ENCODE measurements around the gene JCHAIN. TPM values are rescaled to one million over a fixed set of nuclear protein-coding genes. Genes with fewer than 3 reads are reported as not detected.
"Not testable (repeated sequence)": the region's sequence is repeated elsewhere in the genome, so short reads cannot be mapped to it uniquely, and the experiment has no call there.

The JCHAIN gene
- under 0.01 TPM for total RNA-seq

DNA sequence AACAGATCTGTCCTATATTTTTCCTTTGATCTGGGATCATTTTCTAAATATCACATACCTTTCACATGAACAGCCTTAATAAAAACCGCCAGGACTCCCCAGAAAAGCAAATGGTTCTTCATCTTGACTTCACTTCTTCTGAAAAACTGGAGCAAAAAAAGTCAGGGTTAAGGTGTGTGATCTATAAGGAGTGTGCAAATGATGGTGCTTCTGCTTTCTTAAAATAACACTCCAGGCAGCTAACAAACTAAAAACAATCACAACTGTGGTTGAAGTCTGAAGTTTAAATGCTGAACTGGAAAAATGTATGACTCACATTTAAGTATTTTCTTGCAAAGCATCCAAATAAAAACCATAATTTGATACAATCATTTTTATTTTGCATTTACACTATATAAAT is at the start of gene JCHAIN:
JCHAIN (minus strand) TSS at position 140 of the 400 bp plus-strand sequence; CDS start at position 122, 18 bp downstream.
- DNase-seq (ENCODE audit: low spot score in 2 of 2) (no peak), FAIRE-seq (no peak)

DNA sequence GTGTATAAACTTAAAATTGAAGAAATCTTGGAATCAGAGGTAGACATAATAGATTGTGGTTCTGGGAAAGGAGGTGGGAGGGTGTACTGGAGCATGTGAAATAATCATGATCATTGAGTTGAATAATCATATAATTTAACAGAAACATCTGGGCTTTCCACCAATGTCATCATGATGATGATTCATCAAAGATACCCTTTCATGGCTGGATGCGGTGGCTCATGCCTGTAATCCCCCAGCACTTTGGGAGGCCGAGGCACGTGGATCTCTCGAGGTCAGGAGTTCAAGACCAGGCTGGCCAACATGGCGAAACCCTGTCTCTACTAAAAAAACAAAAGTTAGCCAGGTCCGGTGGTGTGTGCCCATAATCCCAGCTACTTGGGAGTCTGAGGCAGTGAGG is 48.8 kb upstream of the JCHAIN start:
- FAIRE-seq, result no peak
- DNase-seq (ENCODE audit: low spot score in 2 of 2), result no peak

DNA sequence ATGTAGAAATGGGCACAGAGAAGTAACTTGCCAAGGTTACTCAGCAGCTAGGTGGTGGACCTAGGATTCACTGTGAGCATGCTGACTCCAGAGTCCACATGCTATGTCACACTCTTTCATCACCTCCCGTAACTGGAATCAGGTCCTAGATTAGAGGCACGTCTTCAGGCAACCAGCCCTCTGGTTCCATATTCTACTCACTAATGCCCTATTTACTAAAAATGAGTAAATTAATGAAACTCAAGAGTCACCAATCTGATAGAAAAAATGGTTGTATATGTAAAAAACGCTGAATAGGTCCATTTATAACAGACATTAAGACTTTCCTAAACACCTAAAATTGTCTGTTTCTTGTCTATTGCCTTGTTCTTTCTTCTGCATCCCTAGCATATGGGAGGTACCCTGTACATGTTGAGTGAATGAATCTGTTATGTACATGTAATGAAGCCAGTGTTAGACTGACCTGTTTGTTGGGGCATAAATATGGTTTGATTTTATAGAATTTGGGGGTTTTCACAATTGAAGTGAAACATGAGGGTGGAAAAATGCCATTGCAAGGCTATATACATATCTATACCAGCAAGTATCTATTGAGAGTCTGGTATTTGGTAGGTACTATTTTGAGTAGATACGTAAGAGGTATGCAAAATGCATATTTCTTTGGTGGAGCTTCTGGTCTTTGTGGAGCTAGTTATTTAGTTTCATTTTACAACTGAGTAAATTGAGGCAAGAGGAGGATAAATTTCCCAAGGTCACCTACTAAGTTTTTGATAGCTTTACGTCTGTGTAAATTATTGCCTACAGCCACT is 48.0 kb upstream of the JCHAIN start:
- FAIRE-seq (no peak), DNase-seq (ENCODE audit: low spot score in 2 of 2) (no peak)

DNA sequence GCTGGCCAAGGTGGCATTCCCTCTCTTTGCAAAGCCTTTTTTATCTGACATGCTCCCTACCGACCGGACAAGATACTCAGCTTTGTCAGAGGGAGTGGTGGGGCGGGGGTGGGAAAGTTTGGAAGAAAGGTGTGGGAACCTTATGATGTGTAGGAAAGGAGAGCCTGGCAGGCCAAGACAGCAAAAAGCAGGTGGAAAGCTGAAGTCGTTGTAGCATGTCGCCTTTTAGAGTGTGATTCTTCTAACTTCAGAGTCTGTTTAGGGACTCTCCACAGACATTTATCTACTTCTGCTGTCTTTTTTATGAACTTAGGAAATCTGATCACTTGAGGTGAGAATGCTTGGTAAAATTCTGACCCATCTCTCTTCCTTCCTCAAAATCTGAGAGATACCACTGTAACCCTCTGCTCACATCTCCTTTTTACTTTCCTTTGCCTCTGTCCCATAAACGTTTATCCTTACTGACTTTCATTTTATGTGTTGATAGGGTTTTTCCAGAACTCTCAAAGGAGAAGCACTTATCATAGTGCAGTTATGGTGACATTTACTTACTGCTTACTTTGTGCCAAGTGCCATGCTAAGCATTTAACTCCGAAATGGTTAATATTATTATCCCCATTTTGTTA is 47.3 kb upstream of the JCHAIN start:
- FAIRE-seq (no peak), DNase-seq (ENCODE audit: low spot score in 2 of 2) (no peak)

DNA sequence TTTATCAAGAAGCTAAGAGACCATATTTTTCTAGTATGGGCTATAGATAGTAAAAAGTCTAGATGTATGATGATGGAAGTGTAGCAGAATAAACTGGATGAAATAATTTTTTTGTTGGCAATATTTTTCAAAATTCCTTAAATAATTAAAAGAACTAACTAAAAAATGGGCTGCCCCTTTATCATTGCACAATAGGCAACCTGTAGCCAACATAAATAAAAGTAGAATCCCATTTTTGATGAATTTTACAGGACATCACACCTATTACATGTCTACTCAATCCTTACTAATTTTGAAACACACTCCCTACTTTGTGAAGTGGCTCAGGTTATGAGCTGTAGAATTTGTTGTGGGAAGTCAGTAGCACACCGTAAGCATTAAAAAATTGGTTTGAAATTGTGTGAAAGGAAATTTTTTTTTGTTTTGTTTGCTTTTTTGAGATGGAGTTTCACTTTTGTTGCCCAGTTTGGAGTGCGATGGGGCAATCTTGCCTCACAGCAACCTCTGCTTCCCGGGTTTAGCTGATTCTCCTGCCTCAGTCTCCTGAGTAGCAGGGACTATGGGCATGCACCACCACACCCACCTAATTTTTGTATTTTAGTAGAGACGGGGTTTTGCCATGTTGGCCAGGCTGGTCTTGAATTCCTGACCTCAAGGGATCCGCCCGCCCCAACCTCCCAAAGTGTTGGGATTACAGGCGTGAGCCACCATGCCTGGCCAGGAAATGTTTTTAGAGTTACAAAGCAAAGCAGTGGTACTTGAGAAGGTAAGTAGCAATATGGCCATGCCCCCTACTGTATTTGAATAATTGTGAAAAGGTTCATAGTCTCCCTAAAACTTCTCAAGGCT is 46.5 kb upstream of the JCHAIN start:
- FAIRE-seq (no peak), DNase-seq (ENCODE audit: low spot score in 2 of 2) (no peak)

DNA sequence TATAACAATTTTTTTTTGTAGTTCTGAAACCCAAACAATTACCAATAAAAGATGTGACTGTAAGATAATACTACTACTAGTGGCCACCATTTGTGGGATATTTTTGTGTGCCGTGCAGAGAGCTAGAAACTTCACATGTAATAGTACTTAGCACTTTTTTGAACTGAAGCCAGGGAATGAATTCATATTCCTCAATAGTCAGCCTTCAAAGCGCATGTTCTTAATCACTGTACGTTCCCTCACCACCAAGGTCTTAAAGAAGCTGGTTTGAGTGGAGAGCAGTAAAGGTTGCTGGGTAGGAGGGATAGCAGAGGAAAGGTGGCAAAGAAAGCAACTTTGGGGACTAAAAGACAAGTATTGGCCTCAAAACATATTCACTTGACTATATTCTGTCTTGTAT is 45.8 kb upstream of the JCHAIN start:
- FAIRE-seq, result no peak
- DNase-seq (ENCODE audit: low spot score in 2 of 2), result no peak

DNA sequence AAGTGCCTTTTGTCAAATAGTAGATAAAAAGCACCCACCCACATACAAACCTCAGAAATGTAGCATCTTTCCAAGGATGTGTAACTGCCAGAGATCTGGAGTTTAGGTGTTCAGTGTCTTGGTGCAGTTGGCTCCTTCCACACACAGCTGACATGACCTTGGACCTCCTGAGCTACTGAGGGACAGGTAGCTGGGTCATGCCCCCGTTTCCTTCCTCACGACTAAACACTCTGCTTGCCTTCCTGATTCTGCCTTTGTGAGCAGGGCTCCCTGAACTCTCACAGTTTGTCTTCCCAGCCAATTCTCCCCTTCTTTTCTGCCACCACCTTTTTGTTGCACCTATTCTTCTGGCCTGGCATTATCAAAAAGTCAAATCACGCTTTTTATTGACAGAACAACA is 45.3 kb upstream of the JCHAIN start:
- DNase-seq (ENCODE audit: low spot score in 2 of 2) (no peak), FAIRE-seq (no peak)

DNA sequence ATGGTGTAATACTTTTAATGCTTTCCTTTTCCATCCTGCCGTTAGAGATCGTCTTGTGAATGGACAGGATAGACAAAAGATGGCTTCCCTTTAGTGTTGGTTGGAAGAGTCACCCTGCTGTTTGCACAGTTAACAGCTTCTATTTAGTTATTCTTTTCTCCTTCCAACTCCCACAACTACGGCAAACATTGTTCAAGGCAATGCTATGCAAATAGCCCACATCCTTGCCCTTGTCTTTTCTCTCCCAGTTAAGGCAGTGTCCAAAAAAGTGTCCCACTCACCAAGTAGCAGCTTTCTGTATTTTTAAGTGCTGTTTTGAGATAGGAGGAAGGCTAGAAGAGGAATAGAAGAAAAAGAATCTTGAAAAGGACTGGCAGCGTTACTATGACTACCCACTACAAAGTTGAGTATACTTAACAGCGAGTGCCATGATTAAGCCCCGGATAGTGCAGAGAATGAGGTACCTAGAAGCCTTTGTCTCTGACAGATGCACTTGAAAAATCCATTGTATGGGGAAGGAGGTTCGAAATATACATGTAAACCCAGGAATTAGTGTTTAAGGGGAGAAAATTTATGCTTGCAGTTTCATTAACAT is 43.4 kb upstream of the JCHAIN start:
- no peak for FAIRE-seq
- DNase-seq (ENCODE audit: low spot score in 2 of 2), result no peak

DNA sequence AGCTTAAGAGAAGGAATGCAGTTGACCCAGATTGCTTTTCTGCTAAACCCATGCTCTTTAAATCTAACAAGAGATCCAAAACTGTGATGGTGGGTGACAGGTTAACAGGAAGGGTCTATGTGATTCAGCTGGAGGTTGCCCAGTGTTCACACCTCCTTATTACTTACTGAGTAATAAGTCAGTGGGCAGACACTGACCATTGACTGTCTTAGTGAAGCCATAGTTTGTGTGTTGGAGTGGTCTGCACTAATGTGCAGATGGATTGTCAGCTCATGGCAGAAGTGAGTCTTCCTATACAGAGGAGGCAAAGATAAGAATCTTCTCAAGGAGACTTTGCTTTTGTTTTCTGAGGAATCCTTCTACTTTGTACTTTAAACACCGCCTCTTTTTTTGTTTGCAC is 40.2 kb upstream of the JCHAIN start:
- DNase-seq (ENCODE audit: low spot score in 2 of 2) (no peak), FAIRE-seq (no peak)

DNA sequence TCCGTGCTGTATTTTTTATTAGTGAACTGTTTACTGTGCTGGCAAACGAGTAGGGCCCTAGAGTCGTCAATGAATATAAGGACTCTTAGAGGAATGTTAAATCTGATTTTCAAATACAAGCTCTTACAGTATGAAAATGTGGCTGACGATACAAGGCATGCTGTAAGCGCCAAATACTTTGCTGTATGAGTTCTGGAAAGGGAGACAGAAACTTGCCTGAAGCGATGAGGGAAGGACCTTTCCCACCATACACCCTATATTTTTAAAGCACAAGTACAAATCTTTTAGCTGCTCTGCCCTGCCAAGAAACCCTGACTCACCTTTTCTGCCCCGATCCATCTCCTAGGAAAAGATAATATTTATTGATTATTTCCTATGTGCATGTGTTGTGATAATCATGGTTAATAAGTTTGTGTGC is 39.7 kb upstream of the JCHAIN start:
- FAIRE-seq, result no peak
- DNase-seq (ENCODE audit: low spot score in 2 of 2), result no peak

DNA sequence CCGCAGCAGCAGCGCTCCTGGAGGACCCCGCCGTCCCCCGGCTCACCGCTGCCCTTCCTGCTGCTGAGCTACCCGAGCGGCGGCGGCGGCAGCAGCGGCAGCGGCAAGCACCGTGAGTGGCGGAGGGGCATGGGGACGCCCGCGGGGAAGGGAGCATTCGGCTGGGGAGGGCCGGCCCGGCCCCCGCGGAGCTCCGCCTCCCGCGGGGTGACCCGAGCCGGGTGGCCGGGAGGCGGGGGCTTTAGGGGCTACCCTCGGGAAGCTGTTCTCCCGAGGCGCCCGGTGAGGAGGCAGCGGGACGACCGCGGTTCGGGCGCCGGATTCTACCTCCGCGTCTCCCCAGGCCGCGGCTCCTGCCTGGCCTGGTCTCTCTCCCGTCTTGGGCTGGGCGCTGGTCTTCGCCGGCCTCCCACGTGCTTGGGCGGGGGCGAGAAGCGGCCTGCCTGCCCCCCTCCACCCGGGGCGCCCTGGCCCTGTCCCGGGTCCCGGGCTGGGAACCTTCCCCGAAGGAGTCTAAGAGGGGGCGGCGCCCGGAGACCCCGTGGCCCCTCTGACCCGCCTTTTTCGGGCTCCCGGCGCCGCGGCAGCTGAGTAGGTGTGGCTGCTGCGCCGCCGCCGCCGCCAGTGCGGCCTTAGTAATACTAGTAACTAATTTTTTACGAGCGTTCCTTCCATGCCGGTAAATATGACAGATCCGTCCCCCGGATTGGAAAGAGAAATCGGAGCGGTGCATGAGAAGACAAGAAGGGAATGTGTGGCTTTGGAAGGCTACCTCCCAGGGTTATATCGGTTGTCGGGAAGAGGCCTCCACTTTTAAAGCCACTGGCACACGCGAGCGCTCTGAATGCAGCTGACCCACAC is 39.1 kb upstream of the JCHAIN start:
- FAIRE-seq (no peak), DNase-seq (ENCODE audit: low spot score in 2 of 2) (peak; percentile 81)

DNA sequence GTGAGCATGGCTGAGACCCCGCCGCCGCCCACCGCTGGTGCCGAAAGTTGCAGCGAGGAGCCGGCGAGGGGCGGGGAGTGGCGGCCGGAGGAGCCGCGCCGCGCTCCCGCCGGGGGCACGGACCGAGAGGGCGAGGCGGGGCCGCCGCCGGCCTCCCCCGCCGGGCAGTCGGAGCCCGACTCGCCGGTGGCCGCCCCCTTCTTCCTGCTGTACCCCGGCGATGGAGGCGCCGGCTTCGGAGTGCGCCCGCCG is 38.5 kb upstream of the JCHAIN start:
- DNase-seq (ENCODE audit: low spot score in 2 of 2), result no peak
- FAIRE-seq, result no peak

DNA sequence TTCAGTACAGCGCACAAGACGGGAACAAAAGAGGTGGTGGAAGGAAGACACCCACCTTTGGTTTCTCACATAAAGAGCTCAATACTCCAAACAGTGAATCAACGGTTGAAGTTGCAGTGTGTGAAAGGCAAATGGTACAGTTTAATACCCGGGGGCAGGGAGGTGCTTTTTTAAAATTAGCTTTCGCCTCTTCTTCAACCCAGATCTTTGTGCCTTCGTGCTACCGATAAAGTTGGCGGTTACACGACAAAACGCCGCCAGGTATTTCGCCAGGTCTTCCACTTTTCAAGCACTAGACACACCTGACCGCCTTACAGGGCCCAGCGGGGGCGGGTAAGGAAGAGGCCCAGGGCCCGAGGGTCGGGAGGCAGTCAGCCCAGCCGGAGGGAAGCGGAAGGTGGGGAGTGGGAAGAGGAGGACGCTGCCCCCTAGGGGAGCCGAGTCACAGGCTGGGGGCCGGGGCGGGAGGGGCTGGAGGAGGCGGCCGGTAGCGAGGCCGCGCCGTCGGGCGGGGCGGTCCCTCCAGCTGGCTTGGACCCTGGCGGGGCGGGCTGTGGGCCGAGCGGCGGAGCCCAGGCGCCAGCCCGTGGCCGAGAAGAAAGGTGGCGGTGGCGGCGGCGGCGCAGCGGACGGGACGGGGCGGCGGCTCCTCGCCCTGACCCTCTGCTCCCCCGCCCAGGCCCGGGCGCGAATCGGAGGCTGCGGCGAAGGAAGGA is 38.1 kb upstream of the JCHAIN start:
- no peak for FAIRE-seq

DNA sequence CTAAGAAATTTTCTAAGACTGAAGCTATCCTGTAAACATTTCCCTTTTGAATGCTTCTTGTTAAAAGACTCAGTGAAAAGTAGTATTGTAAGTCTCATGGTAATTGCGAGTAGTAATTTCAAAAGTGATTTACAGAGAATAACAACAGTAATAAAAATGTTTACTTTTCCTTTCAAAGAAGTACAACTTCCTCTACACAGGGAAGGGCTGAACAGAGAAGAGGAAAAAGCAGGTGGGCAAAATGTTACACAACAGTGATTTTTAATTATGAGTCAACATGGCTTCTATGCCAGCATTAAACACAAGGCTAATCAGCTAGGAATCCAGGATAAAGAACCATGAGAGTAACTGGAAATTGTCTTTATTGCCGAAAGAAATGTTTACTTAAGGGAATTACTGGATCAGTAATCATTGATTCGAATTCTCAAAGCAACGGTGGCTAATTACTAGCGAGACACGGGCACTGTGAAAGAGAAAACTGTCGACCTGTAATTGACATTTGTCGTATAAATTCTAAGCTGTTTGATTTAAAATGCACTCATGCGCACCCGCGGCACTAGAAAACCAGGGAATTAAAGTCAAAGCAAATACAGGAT is 37.4 kb upstream of the JCHAIN start:
- FAIRE-seq, result no peak
- no peak for DNase-seq (ENCODE audit: low spot score in 2 of 2)

More for the DNA sequence above, 38.1 kb upstream of the JCHAIN start:
- DNase-seq (ENCODE audit: low spot score in 2 of 2), result peak; percentile 80 to 82

DNA sequence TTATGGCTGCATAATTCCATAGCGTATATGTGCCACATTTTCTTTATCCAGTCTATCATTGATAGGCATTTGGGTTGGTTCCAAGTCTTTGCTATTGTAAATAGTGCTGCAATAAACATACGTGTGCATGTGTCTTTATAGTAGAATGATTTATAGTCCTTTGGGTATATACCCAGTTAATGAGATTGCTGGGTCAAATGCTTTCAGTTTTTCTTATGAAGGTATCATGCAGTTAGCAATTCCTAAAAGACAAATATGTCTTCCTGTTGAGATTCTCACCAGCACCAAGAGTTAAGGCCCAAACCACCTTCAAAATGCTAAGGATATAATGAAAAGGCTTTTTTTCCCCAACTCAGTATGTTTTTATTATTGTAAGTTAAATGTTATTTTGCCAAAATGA is 36.3 kb upstream of the JCHAIN start:
- DNase-seq (ENCODE audit: low spot score in 2 of 2); FAIRE-seq: not testable (repeated sequence)

DNA sequence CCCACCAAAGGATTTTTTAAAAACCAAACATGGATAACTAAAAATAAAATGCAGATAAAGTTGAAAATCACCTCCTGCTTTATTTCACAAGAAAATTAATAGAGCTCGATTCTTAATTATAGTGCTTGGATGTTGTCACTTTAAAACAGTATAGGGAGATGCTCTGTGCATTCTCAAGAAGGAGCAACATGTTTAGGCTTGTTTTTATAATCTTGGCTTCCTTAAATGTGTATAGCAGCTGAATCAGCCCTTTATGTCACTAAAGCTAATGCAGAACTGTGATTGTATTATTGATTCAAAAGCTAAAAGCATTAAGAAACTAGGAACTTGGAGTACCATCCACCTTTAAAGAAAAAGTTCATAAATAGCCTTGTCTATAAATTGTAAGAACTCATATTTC is 35.0 kb upstream of the JCHAIN start:
- FAIRE-seq, result no peak
- DNase-seq (ENCODE audit: low spot score in 2 of 2), result no peak

DNA sequence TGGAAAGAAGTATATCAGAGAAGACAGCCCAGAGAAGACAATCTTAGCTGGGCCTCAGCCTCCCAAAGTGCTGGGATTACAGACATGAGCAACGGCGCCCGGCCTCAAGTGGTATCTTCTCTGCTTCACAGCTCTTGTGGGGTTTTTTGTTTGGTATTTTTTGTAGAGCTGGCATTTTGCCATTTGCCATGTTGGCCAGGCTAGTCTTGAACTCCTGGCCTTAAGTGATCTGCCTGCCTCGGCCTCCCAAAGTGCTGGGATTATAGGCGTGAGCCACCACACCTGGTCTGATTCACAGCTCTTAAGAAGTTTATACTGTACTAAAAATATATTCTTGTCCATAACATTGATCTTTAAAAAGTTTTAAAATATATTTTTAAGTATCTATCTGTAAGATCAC is 34.4 kb upstream of the JCHAIN start:
- no peak for FAIRE-seq
- no peak for DNase-seq (ENCODE audit: low spot score in 2 of 2)

DNA sequence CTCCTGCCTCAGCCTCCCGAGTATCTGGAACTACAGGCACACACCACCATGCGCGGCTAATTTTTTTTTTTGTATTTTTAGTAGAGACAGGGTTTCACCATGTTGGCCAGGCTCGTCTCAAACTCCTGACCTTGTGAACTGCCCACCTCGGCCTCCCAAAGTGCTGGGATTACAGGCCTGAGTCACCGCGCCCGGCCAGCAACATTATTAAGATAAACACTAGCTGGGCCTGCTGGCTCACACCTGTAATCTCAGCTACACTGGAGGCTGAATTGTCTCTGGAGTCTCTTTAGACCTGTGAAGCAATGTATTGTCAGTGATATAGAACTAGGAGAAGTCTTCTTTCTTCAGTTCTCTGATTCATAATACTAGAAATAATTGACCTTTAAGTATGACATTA is 32.1 kb upstream of the JCHAIN start:
- DNase-seq (ENCODE audit: low spot score in 2 of 2); FAIRE-seq: not testable (repeated sequence)

DNA sequence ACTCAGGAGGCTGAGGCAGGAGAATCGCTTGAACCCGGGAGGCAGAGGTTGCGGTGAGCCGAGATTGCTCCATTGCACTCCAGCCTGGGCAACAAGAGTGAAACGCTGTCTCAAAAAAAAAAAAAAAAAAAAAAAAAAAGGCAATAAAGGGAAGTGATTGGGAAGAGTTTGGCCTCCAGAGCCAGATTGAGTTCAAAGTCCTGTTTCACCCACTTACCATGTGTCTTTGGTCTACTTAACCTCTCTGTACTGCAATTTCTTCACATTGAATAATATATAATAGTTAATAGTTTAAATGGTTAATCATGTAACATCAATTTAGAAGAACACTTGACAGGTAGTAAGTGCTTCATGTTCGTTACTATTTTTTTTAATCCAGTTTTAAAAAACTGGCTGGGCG is 28.3 kb upstream of the JCHAIN start:
- FAIRE-seq; DNase-seq (ENCODE audit: low spot score in 2 of 2): not testable (repeated sequence)
